Aorta (tissue), 5 donors: Measurements from ENCODE around the gene CDHR2. TPM values are rescaled to one million over a fixed set of nuclear protein-coding genes. Genes with fewer than 3 reads are reported as not detected.
A peak's percentile ranks its signal among the peaks of the same experiment; 100 is the strongest.

ENCODE experiments used
- ATAC-seq: fragments of 200-7000 bp; cut with Tn5 transposase; one replicate; pipeline ENCODE4 v1.9.1; 2022; ENCODE audit warnings: moderate library complexity; ENCODE audit not compliant: low FRiP score
- DNase-seq, 2 donors: peaks; one replicate each; pipeline ENCODE4 v3.0.0-alpha.2; 2020
- H3K27ac ChIP-seq, 2 donors: one replicate each; pipeline ENCODE4 v1.5.1; 2013; ENCODE audit warnings: low read length in 2 of 2, mild to moderate bottlenecking in 2 of 2, moderate library complexity in 2 of 2, control low read depth in 1 of 2, inconsistent platforms in 1 of 2, low read depth in 1 of 2
- H3K27me3 ChIP-seq, 2 donors: one replicate each; pipeline ENCODE4 v1.6.1; 2013; ENCODE audit warnings: control low read depth in 1 of 2, low read length in 1 of 2, mild to moderate bottlenecking in 1 of 2, moderate library complexity in 1 of 2; ENCODE audit not compliant: insufficient read depth in 2 of 2, control insufficient read depth in 1 of 2
- H3K36me3 ChIP-seq, 2 donors: one replicate each; pipeline ENCODE4 v1.6.1; 2013; ENCODE audit warnings: control low read depth in 1 of 2, low read length in 1 of 2, mild to moderate bottlenecking in 1 of 2; ENCODE audit not compliant: insufficient read depth in 2 of 2, control insufficient read depth in 1 of 2
- H3K4me1 ChIP-seq, 2 donors: one replicate each; pipeline ENCODE4 v1.6.1; 2013; ENCODE audit warnings: low read length in 2 of 2, control low read depth in 1 of 2, mild to moderate bottlenecking in 1 of 2, moderate library complexity in 1 of 2; ENCODE audit not compliant: insufficient read depth in 2 of 2, control insufficient read depth in 1 of 2
- H3K4me3 ChIP-seq, 2 donors: one replicate each; pipeline ENCODE4 v1.5.1; 2013; ENCODE audit warnings: low read length in 2 of 2, control low read depth in 1 of 2, mild to moderate bottlenecking in 1 of 2
- H3K9me3 ChIP-seq: one replicate; pipeline ENCODE4 v1.6.1; 2013; ENCODE audit warnings: mild to moderate bottlenecking, low read length; ENCODE audit not compliant: control insufficient read depth
- WGBS, 2 donors: extraction: QIAGEN DNeasy Blood & Tissue Kit; methylation state at CpG; one replicate each; pipeline ENCODE4 v1.1.7; 2013; 5-methylcytosine and 5-hydroxymethylcytosine counted together
- intact Hi-C, 2 donors: fragments of 100-400 bp; cut with DNase I; formaldehyde crosslinking; loops; one replicate each; pipeline versions ENCODE4 v1.14.2 to v1.15.0; 2022
- polyA plus RNA-seq, 2 donors: library from polyadenylated mRNA; stranded (reverse); fragments of 200-250 nt; gene quantifications; one replicate each; pipeline ENCODE4 v1.2.3, GENCODE V29; 2013
- total RNA-seq, 2 donors: library from RNA; stranded (reverse); fragmentation: NEBNext Ultra II Directional; extraction: Animal tissue kit (Norgen Biotek cat#: 25700); gene quantifications; one replicate each; pipeline ENCODE4 v1.2.1, GENCODE V29; 2021
- donor health status: healthy with polysubstance abuse.
- donor health status: Bipolar disorder and iron deficiency.
- donor health status: DM: no; HTN: no; CAD: no.
- donor health status: DM: no; HTN: no; CAD: no.
- donor health status: DM: yes; HTN: yes; CAD: no.

Gene CDHR2
- total and polyA plus RNA-seq, 4 donors: 0.08 to 21.5 TPM; not detected in 2

DNA sequence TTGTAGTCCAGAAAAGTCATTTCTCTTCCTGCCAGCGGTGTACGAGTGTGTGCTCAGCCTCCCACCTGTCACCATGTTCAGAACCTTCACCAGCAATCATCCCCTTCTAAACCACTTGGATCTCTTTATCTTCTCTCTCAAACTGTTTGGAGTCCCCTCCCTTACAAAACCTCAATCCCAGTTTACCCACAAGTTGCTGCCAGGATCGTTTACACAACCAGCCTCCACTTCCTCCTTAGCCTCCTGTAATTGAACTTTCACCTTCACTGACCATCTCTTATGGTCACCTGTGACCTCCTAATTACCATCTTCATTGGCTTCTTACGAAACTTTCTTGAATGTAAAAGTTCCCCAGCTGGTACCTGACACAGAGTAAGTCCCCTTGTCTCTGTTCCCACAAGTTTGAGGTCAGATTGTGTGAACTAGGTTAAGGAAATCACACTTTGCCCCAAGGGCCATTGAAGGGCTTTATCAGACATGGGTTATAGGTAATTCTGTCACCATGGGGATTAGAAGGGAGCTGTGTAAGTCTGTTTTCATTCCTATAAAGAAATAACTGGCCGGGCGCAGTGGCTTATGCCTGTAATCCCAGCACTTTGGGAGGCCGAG, 32.0 kb upstream of the CDHR2 start:
- H3K4me1 ChIP-seq: no peaks in the 10 kb centered on the region
- DNase-seq: peak in 1 of 2 donors; percentile 8
- no peak overlapping the region for H3K4me3 ChIP-seq
- intact Hi-C loops: no loop called here
- no peak for ATAC-seq
- 74 to 75% methylated on average over 7 of the region's 7 CpGs for WGBS, 2 donors
- H3K36me3 ChIP-seq: no peaks in the 10 kb centered on the region
- no peaks in the 10 kb centered on the region for H3K9me3 ChIP-seq
- H3K27ac ChIP-seq: no peak overlapping the region
- no peaks in the 10 kb centered on the region for H3K27me3 ChIP-seq

DNA sequence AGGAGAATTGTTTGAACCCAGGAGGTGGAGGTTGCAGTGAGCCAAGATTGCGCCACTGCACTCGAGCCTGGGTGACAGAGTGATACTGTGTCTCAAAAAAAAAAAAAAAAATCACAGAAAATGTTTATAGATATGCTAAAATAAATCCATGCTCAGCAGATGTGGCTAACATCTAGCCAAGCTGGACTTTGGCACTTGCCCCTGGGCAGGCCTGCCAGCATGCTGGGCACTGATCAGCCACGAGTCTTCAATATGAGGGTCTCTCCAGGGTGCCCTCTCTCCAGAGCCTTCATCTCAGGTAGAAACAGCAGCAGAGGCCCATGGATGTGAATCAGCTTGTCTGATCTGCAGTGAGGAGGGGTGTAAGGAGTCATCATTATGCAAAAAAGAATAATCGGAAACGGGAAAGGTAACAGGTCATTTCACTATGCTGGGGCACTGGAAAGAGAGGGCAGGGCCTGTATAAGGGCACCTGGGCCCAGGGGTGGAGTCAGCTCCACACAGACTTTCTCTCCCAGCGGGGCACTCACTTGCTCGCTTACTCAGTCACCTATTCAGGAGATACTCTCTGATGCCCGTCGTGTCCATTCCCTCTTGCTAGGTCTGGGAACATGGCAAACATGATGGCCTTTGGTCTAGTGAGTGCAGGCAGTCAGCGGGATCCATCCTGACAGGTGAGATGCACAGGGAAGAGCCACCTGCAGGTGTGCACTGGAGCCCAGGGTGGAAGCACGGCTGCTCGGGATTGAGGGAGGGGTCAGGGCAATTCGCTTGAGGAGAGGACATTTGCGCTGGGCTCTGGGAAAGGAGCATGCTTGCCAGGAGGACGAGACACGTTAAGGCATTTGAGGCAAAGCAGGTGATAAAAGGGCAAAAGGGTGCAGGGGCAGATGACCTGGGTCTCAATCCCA, 29.1 kb upstream of the CDHR2 start:
- 60 to 66% methylated on average over 16 of the region's 16 CpGs for WGBS, 2 donors
- ATAC-seq (no peak), DNase-seq (peak in 1 of 2 donors; percentile 9)
- Histone ChIP-seq H3K27me3 (no peaks in the 10 kb centered on the region), H3K4me3 (no peak overlapping the region), H3K4me1 (no peaks in the 10 kb centered on the region), H3K9me3 (no peaks in the 10 kb centered on the region), H3K27ac (no peak overlapping the region), H3K36me3 (no peaks in the 10 kb centered on the region)
- intact Hi-C loops: no loop called here

- Histone ChIP-seq H3K36me3 (no peaks in the 10 kb centered on the region), H3K4me1 (no peaks in the 10 kb centered on the region), H3K27ac (no peak overlapping the region), H3K4me3 (no peak overlapping the region), H3K9me3 (no peaks in the 10 kb centered on the region), H3K27me3 (no peaks in the 10 kb centered on the region)
- 82 to 86% methylated on average over 7 of the region's 7 CpGs for WGBS, 2 donors
- intact Hi-C loops: no loop called here
- no peak for ATAC-seq
- no peak for DNase-seq
These were observed 27.9 kb upstream of the CDHR2 start for GRCh38 chr5:176521286-176521685.

DNA sequence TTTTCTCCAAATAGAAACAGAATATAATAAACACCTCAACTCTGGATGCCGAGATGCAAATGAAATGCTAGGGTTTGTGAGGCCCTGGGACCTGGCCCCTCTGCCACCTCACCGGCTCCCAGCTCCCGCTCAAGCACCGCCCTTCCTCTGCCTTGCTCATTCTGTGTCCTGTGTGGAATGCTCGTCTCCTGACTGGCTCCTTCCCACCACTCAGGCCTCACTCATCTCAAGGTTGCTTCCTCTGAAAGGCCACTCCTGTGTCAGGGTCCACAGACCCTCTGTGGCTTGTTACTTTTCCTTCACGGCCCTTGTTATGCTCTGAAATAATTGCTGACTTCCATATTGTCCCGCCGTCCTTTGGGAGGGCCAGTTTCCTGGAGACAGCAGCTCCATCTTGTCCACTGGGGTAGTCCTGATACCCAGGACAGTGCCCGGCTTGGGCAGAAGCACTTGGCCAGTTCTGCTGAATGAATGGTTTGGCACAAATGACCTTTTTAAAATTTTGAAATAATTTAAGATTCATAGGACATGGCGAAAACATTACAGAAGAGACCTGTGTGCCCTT, 27.4 kb upstream of the CDHR2 start:
- Histone ChIP-seq H3K36me3 (no peaks in the 10 kb centered on the region), H3K9me3 (no peaks in the 10 kb centered on the region), H3K27ac (no peak overlapping the region), H3K4me3 (no peak overlapping the region), H3K27me3 (no peaks in the 10 kb centered on the region), H3K4me1 (no peaks in the 10 kb centered on the region)
- 67 to 72% methylated on average over 10 of the region's 10 CpGs for WGBS, 2 donors
- DNase-seq (no peak), ATAC-seq (no peak)
- intact Hi-C loops: no loop called here

DNA sequence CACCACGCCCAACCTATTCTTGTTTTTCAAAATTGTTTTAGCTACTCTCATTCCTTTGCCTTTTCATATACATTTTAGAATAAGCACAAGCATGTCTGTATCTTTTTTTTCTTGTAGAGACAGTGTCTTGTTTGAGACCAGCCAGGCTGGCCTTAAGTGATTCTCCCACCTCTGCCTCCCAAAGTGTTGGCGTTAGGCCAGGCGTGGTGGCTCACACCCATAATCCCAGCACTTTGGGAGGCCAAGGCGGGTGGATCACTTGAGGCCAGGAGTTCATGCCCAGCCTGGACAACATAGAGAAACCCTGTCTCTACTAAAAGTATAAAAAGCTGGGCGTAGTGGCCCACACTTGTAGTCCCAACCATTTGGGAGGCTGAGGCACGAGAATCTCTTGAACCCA, 25.0 kb upstream of the CDHR2 start:
- Histone ChIP-seq H3K27me3 (no peaks in the 10 kb centered on the region), H3K27ac (no peak overlapping the region), H3K4me1 (no peaks in the 10 kb centered on the region), H3K36me3 (peaks cover 0 to 2% of the 10 kb centered on the region in 2 donors), H3K4me3 (no peak overlapping the region), H3K9me3 (no peaks in the 10 kb centered on the region)
- intact Hi-C loops: no loop called here
- DNase-seq (peak in 1 of 2 donors; percentile 6), ATAC-seq (no peak)
- 90 to 91% methylated on average over 6 of the region's 6 CpGs for WGBS, 2 donors

GRCh38 chr5:176524987-176525386, 24.2 kb upstream of the CDHR2 start:
- DNase-seq (peak in 1 of 2 donors; percentile 16), ATAC-seq (no peak)
- intact Hi-C loops: no loop called here
- no peaks in the 10 kb centered on the region for H3K4me1 ChIP-seq
- WGBS, 2 donors: 88 to 89% methylated on average over 14 to 15 of the region's 15 CpGs
- no peak overlapping the region for H3K4me3 ChIP-seq
- H3K27me3 ChIP-seq: no peaks in the 10 kb centered on the region
- H3K36me3 ChIP-seq: peaks cover 0 to 4% of the 10 kb centered on the region in 2 donors
- no peak overlapping the region for H3K27ac ChIP-seq
- no peaks in the 10 kb centered on the region for H3K9me3 ChIP-seq

GRCh38 chr5:176525677-176526076, 23.5 kb upstream of the CDHR2 start:
- Histone ChIP-seq H3K9me3 (no peaks in the 10 kb centered on the region), H3K4me1 (no peaks in the 10 kb centered on the region), H3K36me3 (peaks cover 0 to 7% of the 10 kb centered on the region in 2 donors), H3K4me3 (no peak overlapping the region), H3K27ac (no peak overlapping the region), H3K27me3 (no peaks in the 10 kb centered on the region)
- no peak for ATAC-seq
- 93 to 95% methylated on average over 9 of the region's 9 CpGs for WGBS, 2 donors
- intact Hi-C loops: no loop called here
- DNase-seq: peak in 1 of 2 donors; percentile 21

DNA sequence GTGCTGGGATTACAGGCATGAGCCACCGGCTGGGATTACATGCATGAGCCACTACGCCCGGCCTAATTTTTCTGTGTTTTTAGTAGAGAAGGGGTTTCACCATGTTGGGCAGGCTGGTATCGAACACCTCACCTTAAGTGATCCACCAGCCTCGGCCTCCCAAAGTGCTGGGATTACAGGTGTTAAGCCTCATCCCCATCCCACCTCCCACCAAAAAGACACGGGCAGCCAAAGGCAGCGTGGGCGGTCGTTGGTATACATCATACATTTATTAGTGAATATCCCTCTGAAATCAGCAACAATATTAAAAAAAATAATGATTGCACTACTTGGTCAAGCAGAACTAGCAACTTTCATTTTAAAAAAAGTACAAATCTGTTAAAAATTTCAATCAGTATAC, 22.7 kb upstream of the CDHR2 start:
- no peak overlapping the region for H3K27ac ChIP-seq
- H3K4me3 ChIP-seq: no peak overlapping the region
- peaks cover 0 to 7% of the 10 kb centered on the region in 2 donors for H3K36me3 ChIP-seq
- H3K4me1 ChIP-seq: no peaks in the 10 kb centered on the region
- H3K27me3 ChIP-seq: no peaks in the 10 kb centered on the region
- H3K9me3 ChIP-seq: no peaks in the 10 kb centered on the region
- WGBS, 2 donors: 95 to 96% methylated on average over 9 of the region's 9 CpGs
- intact Hi-C loops: no loop called here
- no peak for ATAC-seq
- DNase-seq: no peak
